Heart left ventricle (tissue), 13 donors: ENCODE data around the gene MEX3D.

Source experiments
- CTCF ChIP-seq, 12 donors: fragments of 200-600 bp; sonication (generic) in 4 of 12; IDR thresholded peaks; one replicate each; pipeline versions ENCODE4 v1.5.0 to v1.8.0; 2018 to 2022; ENCODE audit warnings: antibody characterized with exemption in 12 of 12, mild to moderate bottlenecking in 5 of 12
- POLR2A ChIP-seq, 2 donors: fragments of 450-650 bp; IDR thresholded peaks; one replicate each; pipeline ENCODE4 v1.6.1; 2017; ENCODE audit warnings: antibody characterized with exemption in 2 of 2, mild to moderate bottlenecking in 2 of 2, moderate library complexity in 2 of 2
- donor health status: ischemic (EF 13 %, LVEDD 7.1; RV severe dilation, severe dysfunction).
- donor health status: DM: no; HTN: yes; CAD: no.
- donor health status: DM: no; HTN: no; CAD: no.
- donor health status: ischemic (EF 25% LVEDD 6.9; RV normal size, moderate dysfunction).
- donor health status: ischemic (EF 25% LVEDD 5.7; RV mildly dilated, moderate dysfunction).
- donor health status: ischemic (EF 35%, LVEDD 5.7; RV mildly dilated, moderate dysfunction).
- donor health status: nonischemic (EF 11% LVEDD 7.7; RV severe dilation, severe dysfunction).
- donor health status: DM: yes; HTN: yes; CAD: no.
- donor health status: PGD.
- donor health status: ischemic (EF 29% LVEDD 5.4; RV normal size, mild dysfunction).
- donor health status: nonischemic (EF 23%, LVEDD 6.1; RV moderate dilation, normal function).

DNA sequence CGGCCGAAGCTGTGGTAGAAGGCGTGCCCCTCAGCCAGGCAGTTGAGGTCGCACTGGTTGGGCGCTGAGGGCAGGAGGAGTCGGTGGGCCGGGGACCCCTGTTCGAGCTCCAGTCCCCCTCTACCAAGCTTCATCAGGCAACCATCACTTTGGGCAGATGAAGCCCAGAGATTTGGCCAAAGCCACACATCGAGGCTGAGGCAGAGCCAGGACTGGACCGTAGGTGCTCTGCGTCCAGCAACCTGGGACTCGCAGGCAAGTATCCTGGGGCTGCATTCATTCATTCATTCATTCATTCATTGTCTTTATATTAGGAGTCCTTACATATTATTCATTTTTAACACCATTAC, 59.6 kb downstream of the MEX3D start:
- TF ChIP-seq CTCF (IDR thresholded peaks at IDR 0.05) (no peak), POLR2A (IDR thresholded peaks at IDR 0.05) (no peak)
